DMS114 treated with DMSO at 0.1 percent for 48 hours (cell line): ENCODE measurements around the gene ITIH4.
A peak's percentile ranks its signal among the peaks of the same experiment; 100 is the strongest.

Source experiments
- DNase-seq: peaks from one replicate; lab custom pipeline; 2025; ENCODE audit not compliant: unreplicated experiment; lab: John Stamatoyannopoulos, UW

ITIH4 gene

DNA sequence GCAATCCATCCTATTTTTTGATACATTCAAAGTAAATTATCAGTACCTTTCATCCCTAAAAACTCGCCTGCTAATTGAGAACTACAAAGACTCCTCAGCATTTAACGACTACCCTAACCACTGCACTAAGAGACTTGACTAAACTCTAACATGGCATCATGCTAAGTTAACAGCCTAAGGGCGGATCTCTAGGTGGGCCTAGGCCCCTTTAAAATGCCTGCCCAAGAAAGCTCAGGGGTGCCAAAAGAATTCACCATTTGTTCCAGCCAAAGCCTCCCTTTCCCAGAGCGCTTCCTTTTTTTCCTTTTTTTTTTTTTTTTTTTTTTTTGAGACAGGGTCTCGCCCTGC, 59.2 kb downstream of the ITIH4 start:
- no peak for DNase-seq

DNA sequence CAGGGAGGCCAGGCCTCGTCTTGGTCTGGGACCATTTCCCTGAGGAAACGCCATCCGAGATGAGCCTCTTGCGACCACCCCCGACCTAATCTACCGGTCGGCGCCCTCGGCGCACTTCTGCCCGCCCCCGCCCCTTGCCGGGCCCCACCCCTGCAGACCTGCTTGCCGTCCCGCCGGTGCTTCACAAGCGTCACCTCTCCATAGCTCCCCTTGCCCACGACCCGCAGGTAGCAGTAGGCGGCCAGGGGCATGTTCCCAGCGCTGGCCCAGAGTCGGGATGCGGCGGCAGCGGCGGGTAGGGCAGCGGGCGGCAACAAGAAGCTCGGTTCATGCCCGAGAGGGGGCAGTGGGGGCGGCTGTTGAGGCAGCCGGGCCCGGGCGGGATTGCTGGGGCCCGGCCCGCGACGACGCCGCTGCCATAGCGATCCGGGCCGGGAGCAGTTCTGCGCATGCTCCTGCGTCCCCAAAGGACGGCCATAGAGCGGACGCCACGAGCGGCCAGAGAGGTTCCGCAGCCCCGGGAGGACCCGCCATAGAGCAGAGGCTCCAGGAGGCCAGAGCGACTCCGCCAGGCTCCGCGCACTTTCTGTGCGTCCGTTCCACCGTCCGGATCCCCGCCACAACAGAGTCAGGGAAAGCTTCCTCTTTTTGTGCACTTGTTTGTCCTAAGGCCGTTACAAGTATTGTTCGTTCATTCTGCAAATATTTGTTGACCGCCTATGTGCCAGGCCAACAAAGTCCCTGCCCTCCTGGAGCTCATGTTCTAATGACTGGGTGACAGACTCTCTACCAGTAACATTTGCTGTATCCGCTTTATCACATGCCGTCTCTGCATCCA, 59.8 kb downstream of the ITIH4 start, which contains the start of gene NEK4:
NEK4 (minus strand) TSS at position 445 of the 838 bp plus-strand sequence; CDS start at position 251, 194 bp downstream.
- peak; percentile 81 for DNase-seq

DNA sequence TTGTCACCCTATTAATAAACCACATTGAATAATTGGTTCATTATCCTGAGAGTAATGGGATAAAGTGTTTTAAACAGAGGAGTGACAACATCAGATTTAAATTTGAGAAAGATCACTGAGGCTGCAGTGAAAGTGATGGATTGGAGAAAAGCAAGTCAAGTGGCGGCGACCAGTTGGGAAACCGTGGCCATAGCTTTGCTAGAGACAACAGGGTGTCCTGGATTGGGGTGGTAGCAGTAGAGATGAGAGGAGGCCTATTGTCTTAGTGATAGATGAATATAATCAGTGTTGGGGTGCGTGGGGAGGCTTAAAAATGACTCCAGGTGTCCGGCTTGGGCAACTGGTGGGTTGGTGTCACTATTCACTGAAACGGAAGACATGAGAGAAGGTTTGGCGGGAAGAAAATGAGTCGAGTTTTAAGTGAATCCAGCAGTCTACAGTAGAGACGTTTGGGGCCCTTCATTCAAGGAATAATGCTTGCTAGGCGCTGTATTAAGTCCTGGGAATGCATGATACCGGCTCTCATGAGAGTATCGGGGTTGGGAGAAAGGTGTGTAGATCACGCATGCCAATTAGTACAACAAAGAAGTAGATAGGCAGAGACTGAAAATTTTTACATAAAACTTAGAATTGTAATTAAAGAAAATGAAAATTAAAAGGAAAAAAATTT, 60.6 kb downstream of the ITIH4 start:
- no peak for DNase-seq

DNA sequence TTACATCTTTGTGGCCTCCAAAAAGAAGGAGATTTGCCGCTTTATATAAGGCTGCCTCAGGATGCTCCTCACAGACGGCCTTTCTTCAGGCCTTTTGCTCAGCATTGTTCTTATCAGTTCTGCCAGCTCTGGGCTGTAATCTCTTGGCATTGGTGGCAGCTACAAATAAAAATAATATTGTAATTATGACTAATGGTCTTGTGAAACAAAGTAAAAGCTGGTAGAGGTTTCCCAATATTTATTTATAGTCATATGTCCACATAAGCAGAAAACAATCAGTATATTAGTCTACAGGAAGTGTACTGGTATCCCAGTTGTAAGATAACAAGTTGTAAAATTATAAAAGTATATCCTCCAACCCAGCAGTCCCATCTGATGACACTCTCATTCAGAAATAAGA, 67.0 kb downstream of the ITIH4 start:
- no peak for DNase-seq
